OCI-M2 (cell line): ENCODE results near the gene GOLGA6L9.
"Not testable (repeated sequence)": the region's sequence is repeated elsewhere in the genome, so short reads cannot be mapped to it uniquely, and the experiment has no call there.

Experiments
- DNase-seq: peaks from one replicate; lab custom pipeline; 2025; ENCODE audit not compliant: unreplicated experiment; lab: John Stamatoyannopoulos, UW

Gene GOLGA6L9, protein sequence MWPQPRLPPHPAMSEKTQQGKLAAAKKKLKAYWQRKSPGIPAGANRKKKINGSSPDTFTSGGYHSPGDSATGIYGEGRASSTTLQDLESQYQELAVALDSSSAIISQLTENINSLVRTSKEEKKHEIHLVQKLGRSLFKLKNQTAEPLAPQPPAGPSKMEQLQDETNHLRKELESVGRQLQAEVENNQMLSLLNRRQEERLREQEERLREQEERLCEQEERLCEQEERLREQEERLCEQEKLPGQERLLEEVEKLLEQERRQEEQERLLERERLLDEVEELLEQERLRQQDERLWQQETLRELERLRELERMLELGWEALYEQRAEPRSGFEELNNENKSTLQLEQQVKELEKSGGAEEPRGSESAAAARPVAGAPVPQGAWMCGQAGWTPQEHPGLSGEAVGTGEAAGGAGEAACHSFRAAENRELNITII

DNA sequence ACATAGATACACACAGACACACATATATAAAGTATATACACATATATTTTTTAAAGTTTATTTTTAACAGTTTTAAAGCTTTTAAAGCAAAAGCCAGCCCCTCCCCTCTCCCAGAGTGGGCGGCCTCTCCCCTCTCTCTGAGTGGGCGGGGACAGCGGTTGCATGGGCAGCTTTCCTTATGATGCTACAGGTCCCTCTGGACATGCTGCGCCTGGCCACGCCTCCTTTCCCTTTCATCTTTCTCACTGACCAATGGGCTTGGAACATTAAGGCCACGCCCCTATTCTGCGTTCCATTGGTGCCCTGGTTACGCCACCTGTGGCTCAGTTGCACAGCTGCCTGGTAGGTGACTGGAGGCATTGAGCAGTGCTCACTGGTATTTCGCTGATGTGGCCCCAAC is at the start of gene GOLGA6L9:
TSS of gene GOLGA6L9 (plus strand) at position 124 of the 400 bp plus-strand sequence. CDS start at position 388, 264 bp downstream.
- not testable (repeated sequence) for DNase-seq

DNA sequence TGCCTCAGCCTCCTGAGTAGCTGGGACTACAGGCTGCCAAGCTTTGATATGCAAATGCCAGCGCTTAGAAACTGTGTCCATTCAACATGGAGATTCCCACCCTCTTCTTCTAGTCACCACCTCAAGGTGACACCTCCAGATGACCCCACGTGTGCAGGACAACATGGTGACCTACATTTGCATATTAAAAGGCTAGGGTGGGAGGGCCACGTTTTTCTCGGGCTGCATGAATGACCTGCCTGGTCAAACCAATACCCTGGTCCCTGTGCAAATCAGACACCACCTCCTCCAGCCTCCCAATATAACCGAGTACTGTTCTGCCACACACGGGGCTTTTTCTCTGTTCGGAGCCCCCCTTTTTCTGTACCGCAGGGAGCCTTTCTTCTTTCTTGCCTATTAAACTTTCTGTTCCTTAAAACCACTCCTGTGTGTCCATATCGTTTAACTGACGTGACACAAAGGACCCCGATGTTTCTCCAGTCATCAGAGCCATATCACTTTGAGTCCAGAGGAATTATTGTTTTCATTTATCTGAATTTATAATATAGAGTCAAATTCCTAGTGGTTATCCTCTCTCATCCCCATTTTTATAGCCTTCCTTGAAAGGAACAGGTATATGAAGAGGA is 48.2 kb upstream of the GOLGA6L9 start:
- DNase-seq = not testable (repeated sequence)

DNA sequence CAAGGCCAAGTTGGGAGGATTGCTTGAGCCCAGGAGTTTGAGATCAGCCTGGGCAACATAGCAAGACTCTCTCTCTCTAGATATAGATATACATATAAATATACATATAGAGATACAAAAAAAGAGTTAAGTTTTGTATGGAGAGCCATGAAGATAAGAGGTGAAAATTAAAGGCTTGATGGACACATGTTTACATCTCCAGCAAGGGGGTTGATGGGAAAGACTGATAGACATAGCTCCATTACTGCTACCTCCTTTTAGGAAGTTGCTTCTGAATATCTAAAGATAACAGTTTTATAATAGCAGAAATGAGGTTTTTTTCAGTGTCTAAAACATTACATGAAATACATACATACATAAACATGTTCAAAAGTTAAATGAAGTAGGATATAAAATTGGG is 42.4 kb upstream of the GOLGA6L9 start:
- not testable (repeated sequence) for DNase-seq

DNA sequence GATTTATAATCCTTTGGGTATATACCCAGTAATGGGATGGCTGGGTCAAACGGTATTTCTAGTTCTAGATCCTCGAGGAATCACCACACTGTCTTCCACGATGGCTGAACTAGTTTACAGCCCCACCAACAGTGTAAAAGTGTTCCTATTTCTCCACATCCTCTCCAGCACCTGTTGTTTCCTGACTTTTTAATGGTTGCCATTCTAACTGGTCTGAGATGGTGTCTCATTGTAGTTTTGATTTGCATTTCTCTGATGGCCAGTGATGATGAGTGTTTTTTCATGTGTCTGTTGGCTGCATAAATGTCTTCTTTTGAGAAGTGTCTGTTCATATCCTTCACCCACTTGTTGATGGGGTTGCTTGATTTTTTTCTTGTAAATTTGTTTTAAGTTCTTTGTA is 39.5 kb upstream of the GOLGA6L9 start:
- DNase-seq = not testable (repeated sequence)

DNA sequence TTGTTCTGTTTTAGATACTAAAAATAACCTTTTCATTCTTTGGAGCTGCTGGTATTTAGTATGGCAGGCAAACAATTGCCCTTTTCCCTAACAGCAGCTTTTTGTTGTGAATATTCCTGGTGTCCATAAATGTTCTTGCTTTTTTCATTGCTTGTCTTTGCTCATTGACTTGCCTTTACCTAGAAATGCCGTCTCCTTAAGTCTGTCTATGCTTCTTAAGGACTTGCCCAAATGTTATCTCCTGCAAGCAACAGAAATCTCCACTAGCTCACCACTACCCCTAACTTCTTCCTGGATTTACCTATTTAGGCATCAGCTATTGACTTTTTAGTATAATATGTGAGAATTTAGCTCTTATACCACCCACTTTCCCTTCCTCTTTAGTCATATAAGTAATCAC is 37.5 kb upstream of the GOLGA6L9 start:
- not testable (repeated sequence) for DNase-seq

DNA sequence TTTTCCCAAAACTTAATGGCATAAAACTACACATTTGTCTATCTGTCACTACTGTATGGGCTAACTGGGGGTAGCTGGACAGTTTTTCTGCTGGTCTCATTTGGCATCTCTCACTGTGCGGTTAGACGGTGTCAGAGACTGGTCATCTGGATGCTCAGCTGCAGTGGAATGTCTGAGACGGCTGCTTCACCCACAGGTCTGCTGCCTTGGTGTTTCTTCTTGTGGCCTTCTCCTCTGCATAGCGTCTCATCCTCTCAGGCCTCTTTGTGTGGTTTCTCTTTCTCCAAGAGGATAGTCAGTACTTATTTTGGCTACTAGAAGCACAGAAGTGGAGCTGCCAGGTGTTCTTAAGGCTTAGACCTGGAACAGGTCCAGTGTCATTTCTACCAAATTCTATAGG is 35.9 kb upstream of the GOLGA6L9 start:
- no peak for DNase-seq

DNA sequence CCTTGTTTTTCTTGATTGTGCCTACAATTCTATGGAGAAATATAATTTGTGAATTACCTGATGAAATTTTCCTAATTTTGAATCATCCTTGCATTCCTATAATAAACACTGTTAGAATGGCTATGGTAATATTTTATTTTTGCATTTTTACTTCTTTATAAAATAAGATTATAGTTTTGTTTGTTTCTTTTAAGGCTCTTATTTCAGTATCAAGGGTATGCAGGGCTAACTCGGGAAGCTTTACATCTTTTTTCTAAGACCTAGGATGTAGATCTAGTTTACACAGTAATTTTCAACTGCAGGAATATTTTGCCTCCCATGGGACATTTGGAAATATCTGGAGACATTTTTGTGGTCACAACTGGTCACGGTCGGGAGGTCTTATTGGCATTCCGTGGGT is 33.8 kb upstream of the GOLGA6L9 start:
- not testable (repeated sequence) for DNase-seq

DNA sequence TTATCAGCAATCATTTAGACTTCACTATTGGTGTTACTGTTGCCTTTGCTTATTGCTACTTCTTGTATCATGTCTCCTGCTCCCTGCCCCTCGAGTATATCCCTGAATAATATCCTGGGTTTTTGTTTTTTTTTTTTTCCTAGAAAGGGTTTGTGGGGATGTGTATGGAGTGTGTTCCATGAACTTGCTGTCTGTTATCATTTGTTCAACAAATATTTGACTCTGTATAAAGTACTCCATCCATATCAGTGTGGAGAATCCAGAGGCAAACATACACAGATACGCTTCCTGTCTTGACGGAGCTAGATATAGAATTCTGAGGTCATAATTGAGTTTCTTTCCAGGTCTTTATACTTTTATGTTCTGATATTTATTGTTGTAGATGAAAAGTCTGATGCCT is 31.8 kb upstream of the GOLGA6L9 start:
- DNase-seq = no peak

DNA sequence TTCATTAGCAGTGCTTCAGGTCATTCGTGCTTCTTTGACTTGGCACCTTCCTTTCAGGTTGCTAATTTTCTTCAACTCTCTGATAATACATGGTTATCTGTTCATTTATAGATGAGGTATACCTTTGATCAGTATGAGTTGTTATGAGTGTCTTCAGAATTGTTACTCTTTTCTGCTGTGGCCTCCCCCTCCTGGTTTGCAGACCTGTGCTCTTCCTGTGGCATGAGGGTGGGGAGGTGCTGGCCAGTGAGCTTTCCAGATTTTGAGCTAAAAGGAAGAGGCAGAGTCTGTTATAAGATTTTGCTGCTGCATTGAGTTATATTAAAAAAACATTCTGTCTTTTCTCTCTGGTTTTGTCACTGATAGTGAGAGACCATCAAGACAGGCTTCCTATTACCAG is 30.8 kb upstream of the GOLGA6L9 start:
- no peak for DNase-seq

DNA sequence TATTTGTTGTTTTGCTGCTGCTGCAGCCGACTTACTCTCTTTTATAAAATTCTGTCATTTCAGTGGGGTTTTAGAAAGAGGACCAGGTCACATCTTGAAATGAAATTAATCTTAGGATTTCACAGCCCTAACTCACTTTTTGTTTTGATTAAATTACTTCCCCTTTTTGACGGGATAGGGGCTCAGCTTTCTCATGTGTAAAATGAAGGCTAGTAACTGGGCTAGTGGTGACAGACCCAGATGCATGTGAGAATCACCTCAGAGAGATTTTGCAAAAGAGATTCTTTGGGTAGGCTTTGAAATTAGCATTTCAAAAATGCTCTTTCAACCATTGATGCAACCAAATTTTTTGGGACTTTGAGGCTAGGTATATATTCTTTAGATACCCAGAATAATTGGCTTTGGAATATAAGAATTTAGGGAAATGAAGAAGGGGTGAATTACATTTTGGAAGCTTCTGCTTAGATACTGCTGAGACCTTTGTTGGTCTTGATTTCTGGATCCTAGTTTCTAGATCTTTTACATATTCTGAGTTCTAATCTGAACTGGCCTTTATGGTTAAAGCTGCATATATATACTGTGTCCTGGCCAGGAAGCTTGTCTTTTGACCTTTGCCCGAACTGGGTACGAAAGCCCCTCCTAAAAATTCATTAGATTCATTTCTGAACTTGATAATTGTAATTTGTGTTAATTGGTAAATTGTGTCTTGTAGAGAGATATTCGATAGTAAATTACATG is 30.1 kb upstream of the GOLGA6L9 start:
- DNase-seq = not testable (repeated sequence)

DNA sequence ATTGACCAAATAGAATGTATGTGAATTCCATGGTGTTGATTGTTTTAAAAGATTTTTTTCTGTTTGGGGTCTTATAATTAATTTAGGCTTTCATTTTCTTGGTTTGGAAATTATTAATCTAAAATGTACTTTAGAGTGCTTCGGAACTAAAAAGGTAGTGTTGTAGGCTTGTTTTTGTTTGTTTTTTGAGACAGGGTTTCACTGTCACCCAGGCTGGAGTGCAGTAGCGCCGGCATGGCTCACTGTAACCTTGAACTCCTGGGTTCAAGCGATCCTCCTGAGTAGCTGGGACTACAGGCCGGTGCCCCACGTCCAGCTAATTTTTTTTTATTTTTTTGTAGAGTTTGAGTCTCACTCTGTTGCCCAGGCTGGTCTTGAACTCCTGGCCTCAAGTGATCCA is 27.7 kb upstream of the GOLGA6L9 start:
- DNase-seq = not testable (repeated sequence)

DNA sequence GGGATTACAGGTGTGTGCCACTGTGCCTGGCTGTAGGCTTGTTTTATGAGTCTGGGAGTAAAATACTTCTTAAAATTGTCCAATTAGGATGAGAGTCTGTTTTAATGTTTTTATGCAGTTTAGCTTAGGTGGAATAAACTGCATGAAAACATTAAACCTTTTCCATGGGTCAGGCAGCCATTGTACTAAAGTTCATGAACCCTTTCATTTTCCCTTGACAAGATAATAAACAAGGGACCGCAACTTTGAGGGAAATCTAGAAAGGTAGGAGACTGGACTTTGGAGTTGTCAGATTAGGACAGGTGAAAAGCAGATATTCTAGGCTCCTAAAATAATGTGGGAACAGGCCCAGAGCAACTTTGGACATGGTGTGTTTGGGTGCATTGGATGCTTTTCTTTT is 27.3 kb upstream of the GOLGA6L9 start:
- not testable (repeated sequence) for DNase-seq

DNA sequence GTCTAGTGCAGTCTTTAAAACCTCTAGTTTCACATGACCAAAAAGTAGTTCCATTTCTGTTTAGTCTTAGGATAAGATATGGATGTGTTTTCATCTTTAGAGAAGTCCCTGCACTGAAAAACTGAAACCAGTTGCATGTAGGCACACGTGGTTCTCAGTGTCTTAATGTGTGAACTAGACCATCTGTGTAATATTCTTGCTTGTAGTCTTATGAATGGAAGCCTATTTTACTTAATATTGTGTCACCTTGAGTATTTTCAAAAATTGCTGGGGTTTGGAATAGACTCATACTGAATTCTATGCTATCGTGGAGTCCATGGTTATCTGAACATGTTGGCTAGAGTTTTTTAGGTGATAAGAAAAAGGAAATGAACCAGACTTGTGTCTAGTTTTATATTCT is 23.4 kb upstream of the GOLGA6L9 start:
- not testable (repeated sequence) for DNase-seq

DNA sequence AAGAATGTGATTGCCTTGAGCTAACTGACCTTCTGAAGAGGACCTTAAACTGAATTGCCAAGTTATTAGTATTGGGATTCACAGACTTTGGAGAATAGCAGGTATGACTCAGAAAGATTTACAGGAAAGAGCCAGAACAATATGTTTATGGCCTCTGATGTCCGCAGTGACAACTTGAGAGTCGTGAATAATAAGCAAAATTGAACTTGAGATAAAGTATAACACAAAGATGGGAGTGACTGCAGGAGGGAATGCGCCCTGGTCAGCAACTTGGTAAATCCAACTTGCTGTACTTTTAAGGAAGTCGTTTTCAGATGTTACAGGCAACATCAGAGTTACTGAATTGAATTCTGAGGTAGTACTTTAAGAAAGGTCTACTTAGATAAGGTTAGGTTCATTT is 19.3 kb upstream of the GOLGA6L9 start:
- not testable (repeated sequence) for DNase-seq

DNA sequence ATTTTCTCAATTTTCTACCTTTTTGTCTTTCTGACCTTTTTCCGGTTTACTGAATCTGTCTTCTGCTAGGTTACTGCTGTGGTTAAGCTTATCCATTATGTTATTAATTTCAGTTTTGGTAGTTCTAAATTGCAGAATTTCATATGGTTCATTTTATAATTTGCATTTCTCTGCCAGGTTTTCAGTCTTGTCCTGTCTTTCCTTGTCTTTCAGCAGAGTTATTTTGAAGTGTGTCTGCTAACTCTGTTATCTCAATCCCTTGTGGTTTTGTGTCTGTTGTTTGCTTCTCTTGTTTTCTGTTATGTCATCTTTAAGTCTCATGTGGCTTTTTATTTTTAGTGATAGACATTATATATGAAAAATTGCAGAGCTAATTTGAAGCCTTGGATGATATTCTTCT is 18.0 kb upstream of the GOLGA6L9 start:
- not testable (repeated sequence) for DNase-seq

DNA sequence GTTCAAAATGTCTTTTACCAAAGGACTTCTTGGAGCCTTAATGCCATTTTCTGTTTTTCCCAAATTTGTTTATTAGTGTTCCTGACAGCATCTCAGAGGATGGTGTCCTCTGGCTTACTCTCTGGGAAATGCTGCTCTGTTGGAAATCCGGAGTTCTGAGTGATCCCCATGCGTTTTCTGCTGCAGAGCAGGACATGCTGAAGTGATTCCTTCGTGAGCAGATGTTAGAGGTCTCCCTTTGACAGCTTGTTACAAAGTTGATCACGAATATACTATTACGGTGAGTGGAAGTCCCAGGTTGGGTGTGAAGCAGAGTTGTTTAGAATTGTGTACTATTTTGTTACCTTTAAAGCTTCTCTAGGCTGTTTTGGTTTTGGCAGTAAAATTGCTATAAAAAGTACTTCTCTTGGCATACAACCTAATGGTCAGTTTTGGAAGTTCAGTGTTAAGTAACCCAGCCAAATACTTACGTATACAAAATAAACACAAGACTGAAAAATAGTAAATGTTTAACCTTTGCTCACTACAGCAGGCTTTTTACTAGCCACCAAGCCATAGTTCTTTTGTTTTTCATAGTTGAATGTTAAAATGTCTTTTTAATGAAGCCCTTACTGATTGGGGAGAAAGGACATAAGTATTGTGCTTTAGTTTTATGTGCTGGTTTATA is 15.0 kb upstream of the GOLGA6L9 start:
- not testable (repeated sequence) for DNase-seq

DNA sequence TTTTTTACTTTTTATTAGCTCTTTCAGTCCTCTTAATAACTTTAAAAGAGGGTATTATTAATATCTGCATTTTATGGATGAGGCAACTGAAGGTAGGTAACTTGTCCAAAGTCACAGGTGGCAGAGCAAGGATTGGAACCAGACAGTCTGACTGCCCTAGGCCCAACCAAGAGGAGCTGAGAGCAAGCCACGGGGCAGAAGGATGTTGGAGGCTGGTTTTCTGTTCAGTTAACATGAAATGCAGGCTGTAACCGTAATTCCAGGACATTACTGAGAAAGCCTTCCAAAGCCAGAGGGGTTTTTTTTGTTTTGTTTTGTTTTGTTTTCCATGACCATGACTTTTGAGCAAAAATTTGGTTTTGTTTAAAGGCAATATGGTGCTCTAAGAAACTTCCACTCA is 9.1 kb upstream of the GOLGA6L9 start:
- DNase-seq = not testable (repeated sequence)

DNA sequence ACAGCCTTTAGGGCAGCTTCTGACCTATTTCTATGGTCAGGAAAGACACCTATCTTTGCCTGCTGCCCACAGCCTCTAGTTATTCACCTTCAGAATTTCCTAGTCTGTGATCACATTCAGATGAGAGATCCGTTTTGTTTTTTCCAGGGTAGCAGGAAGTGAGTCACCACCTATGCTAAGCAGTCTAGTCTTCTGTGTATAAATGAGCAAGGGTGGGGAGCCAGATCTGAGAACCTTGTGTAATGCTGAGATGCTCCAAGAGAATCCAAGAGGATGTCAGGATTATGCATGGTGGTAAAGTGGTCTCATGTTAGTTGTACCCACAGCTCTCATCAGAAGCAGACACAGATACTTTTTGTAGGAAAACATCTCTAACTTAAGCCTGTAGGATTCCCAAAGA is 8.7 kb upstream of the GOLGA6L9 start:
- not testable (repeated sequence) for DNase-seq

DNA sequence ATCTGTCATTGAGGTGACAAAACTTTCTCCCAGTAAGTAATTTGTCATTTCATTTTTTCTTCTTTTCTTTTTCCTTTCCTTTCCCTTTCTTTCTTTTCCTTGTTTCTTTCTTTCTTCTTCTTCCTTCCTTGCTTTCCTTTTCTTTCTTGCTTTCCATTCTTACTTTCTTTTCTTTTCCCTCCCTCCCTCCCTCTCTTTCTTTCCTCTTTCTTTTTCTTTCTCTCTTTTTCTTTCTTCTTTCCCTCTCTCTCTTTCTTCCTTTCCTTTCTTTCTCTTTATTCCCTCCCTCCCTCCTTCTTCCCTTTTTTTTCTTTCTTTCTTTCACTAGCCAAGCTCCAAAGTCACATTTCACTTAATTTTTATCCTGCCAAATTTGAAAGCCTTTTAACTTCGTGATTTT is 2.5 kb upstream of the GOLGA6L9 start:
- not testable (repeated sequence) for DNase-seq

DNA sequence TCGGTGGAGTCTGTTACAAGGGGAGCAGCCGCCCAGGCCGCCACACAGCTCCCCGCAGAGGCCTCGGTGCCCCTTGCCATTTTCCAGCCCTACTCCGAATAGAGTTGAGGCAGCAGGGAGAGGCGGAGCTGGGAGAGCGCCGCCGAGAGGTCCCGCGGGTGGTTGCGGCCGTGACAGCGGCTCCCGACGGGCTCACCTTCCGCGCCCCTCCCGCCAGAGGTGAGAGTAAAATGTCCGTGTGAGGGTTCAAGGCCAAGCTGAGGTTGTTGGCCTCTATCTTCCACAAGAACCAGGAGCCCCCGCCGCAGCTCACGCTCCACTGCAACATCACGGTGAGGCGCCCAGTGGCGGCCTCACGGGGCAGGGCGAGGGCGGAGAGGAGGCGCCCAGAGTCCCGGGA is 15.8 kb downstream of the GOLGA6L9 start:
- not testable (repeated sequence) for DNase-seq

DNA sequence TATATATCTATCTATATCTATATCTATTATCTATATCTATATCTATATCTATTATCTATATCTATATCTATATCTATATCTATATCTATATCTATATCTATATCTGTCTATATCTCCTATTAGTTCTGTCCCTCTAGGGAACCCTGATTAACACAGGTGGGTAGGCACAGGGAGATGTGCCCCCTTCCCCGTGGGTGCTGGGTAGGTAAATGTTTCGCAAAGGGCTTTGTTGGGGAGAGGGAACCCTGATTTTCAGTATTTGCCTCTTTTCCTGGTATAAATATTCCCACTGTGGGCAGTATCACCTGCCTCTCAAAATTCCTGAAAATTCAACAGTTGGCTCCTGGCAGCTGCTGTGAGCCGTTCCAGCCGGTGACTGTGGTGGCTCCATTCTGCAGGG is 27.7 kb downstream of the GOLGA6L9 start:
- DNase-seq = not testable (repeated sequence)
